Right kidney (tissue), 1 donor: ENCODE results near the gene EPHA6.
"Not testable (repeated sequence)": the region's sequence is repeated elsewhere in the genome, so short reads cannot be mapped to it uniquely, and the experiment has no call there.

Experiments used
- DNase-seq: peaks from one replicate; pipeline ENCODE4 v3.0.0-alpha.2; 2016

The EPHA6 gene

GRCh38 chr3:97187771-97188170, 373.4 kb downstream of the EPHA6 start:
- DNase-seq, result no peak

- no peak for DNase-seq
Measured at GRCh38 chr3:97189835-97190234, 375.4 kb downstream of the EPHA6 start.

GRCh38 chr3:97197083-97197482, 382.7 kb downstream of the EPHA6 start:
- DNase-seq, result no peak

- DNase-seq, result no peak
Measured at GRCh38 chr3:97197830-97198229, 383.4 kb downstream of the EPHA6 start.

GRCh38 chr3:97200387-97200786, 386.0 kb downstream of the EPHA6 start:
- DNase-seq, result no peak

DNA sequence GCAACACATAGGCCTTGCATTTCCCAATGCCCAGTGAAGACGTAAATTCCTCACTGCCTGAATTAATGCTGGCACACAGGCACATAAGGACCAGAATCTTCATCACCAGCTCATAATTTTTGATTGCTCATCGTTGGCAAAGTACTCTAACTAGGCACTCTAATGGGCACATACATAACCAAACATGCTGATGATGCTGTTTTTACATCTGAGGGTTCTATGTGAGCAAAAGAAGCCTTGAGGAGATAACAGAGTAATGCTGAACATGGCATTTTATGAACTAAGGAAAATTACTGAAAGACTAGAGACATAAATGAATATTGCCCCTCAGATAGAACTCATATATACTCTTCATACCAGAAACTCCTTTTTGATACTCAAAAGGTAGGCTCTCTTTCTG, 387.4 kb downstream of the EPHA6 start:
- no peak for DNase-seq

DNA sequence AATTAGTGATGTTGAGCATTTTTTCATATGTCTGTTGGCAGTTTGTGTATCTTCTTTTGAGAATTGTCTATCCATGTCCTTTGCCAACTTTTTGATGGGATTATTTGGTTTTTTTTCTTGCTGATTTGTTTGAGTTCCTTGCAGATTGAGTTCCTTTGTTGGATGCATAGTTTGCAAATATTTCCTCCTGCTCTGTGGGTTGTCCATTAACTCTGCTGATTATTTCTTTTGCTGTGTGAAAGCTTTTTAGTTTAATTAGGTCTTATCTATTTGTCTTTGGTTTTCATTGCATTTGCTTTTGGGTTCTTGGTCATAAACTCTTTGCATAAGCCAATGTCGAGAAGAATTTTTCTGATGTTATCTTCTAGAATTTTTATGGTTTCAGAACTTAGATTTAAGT, 414.6 kb downstream of the EPHA6 start:
- no peak for DNase-seq

DNA sequence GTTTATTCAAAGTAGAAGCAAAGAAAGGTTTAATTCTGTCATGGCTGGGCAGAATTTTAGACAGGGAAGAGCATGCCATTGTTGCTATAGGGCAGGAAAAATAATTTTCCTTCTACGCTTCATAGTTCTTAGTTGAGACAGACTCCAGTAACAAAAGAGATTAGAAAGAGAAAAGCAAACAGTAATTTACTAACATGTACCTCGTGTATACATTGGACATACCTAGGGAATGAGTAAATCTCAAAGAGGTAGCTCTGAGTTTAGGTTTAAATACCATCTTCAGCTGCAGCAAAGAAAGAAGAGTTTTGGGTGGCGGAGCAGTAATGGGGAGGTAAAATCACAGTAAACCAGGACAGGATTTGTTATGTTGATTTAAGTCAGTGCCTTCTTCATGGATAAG, 416.1 kb downstream of the EPHA6 start:
- no peak for DNase-seq

DNA sequence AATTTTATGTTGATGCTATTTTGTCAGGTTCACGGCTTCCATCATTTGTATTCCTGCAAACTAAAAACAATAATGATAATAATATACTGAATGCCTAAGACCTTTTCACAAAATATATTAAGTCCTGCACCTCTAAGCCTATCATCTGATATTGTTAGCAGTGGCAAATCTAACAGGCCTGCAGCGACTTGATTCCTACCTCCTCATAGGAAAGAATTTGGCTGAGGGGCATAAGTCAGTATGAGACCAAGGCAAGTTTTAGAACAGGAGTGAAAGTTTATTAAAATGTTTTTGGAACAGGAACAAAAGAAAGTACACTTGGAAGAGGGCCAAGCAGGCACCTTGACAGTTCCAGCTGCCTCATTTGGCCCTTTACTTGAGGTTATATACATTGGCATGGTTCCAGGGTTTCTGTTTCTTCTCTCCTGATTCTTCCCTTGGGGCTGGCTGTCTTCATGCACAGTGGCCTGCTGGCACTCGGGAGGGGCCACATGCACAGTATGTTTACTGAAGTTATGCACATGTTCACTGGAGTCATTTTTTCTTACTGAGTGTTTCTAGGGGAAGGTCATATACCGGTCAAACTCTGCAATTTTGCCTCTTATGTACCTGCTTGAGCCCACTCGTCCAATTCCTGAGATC, 418.1 kb downstream of the EPHA6 start:
- peak; percentile 13 for DNase-seq

GRCh38 chr3:97235179-97235578, 420.8 kb downstream of the EPHA6 start:
- DNase-seq, result no peak

GRCh38 chr3:97235611-97236315, 421.4 kb downstream of the EPHA6 start:
- no peak for DNase-seq

DNA sequence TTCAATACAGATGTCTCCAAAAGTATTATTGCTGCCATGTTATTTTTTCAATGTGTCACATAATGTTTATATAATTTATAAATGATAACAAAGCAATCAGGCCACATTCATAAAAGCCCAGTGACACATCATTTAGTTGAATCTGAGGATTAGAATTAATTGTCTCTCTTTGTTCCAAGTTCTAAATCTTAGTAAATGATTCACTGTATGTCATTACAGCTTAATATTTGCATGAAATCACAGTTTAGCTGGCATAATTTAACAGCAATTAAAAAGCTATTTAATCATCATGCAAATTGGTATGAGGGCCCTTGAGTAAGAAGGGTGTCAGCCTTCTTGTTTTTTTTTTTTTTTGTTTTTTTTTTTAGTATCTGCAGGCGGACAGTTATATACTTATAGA, 427.0 kb downstream of the EPHA6 start:
- DNase-seq, result no peak

- DNase-seq, result no peak
Measured at GRCh38 chr3:97245201-97245910, 431.0 kb downstream of the EPHA6 start.

DNA sequence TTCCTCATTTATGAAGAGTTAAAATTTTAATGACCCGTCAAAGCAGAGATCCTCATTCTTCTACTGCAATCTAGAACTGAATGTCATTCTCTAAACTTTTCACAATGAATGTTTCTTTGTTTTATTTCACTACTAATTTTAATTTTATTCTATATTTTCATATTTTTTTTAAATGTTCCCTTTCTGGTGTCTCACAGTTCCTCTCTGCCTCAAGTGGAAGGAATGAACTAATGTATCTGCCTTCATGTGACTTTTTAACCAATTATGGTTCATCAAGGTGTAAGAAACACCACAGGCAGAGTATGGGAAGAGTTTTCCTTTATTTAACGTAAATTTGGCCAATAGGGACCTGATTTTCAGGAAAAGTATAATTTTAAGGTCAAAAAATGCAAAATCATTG, 441.7 kb downstream of the EPHA6 start:
- DNase-seq, result no peak

DNA sequence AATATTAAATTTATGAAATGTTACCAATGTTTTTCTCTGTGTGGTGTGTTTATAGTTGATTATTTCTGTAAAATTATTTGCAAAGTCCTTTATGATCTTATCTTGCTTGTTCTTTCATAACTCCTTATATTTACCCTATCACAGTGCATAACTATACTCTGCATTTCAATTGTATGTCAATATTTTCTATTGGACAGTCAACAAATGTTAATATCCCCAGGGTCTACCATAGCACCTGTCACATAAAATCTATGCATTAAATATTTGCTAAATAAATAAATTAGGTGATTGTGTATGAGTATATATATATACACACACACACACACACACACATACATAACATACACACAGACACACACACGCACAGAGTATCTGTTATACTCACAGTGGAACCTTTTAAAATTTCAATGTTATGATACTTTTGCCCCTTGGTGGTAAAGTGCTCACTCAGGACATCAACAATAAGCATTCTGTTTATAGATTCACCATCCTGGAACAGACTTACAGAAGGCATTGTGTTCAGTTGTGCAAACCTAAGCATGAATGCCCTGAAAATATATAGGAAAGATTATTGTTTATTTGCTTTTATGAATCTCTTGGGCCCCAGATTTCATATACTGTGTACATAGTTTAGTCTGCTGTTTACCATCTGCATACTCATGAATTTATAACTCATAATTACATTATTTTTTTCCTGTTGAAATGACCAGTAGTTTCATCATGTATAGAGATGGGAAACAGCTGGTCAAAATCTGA, 443.7 kb downstream of the EPHA6 start:
- DNase-seq, result no peak

DNA sequence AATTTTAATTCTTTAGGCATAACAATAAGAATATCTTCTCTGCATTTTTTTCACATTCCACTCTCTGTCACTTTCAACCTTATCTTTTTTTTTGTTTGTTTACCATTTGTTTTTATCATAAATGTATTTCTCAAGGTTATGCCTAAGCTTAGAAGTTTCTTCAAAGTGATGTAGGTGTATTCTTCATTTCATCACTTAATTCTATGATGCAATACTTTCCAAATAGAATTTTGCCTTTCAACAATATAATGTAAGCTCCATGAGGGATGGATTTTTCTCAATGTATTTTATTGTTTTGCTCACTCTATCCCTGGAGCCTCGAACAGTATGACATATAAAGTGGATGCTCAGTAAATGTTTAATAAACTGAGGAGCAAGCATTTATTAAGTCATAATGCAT, 444.9 kb downstream of the EPHA6 start:
- no peak for DNase-seq

DNA sequence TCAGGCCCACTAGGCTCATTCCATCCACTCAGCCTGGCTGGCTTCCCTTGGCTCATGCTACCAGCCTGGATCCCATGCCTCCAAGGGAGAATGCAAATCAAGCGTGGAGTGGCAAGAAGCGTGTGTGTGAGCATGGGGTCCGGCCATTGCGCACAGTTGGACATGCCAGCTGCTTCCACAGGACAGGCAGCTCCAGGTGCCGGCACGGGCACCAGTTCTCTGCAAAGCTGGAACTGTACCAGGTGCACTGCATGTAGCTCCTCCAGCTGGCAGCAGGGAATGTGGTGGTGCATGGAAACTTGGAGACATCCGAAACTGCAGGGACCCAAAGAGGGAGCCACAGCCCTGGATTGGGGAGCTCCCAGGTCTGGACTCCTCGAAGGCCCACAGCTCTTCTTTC, 449.8 kb downstream of the EPHA6 start:
- no peak for DNase-seq

GRCh38 chr3:97265237-97266005, 451.0 kb downstream of the EPHA6 start:
- DNase-seq, result no peak

DNA sequence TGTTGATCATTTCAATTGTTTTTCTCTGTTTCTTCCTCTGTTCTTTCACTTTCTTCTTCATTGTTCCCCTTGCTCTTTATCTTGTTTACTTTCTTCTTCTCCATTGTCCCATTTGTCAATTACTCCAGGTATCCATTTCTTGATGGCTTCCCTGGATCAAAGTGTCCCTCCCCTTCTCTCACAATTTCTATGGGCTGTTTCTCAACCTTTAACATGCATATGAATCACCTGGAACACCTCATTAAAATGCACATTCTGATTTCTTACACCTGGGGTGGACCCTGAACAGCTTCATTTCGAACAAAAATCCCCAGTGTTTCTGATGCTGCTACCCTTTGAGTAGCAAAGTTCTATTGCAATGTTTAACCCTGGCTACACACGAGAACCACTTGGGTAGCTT, 454.8 kb downstream of the EPHA6 start:
- DNase-seq, result no peak

GRCh38 chr3:97276879-97277550, 462.6 kb downstream of the EPHA6 start:
- not testable (repeated sequence) for DNase-seq

- no peak for DNase-seq
Measured at GRCh38 chr3:97277708-97278107, 463.3 kb downstream of the EPHA6 start.

DNA sequence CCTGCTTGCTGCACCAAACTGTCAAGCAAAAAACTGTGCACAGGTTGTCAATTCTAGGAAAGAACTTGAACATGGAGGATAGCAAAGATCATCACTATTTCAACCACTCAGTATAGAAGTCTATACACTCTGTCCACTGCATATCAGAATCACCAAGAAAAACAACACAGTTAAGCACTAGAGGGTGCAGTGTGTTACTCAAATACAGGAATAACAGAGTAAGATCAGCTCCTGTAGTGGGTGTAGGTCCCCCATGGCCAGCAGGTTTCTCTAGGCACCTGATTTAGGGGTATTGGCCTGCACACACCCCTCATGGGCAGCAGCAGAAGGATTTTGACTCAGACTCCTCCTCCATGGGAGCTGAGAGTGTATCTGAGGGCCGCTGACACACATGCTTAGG, 464.1 kb downstream of the EPHA6 start:
- no peak for DNase-seq
